ENCODE measurements around the gene ENO1. TPM values are rescaled to one million over a fixed set of nuclear protein-coding genes. Genes with fewer than 3 reads are reported as not detected.

Gene ENO1
- total and polyA plus RNA-seq, 2 of the 4 experiments (the other 2 are of a cell fraction), result 2,125 to 3,643 TPM

DNA sequence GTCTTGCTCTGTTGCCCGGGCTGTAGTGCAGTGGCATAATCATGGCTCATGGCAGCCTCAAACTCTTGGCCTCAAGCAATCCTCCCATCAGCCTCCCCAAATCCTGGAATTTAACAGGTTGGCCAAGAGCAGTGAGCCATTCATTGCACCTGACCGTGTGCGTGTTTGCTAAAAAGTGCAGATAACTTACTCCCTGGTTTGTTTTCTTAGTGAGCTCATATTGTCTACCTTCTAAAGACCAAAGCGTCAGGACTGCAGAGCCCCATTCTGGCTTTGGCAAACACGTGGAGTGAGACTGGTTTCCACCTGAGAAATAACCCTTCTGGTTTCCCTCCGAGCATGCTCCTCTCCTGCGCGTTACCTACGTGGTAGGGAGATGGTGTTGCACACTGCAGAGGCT lies 35.0 kb upstream of the ENO1 start:
- H3K9me1 ChIP-seq (ENCODE audit: insufficient read depth, low read length), result no peaks in the 10 kb centered on the region
- H3K27ac ChIP-seq (ENCODE audit: insufficient read depth, low read length), result no peak overlapping the region
- no peak overlapping the region for H2BK15ac ChIP-seq (ENCODE audit: low read depth, low read length)
- H3K4ac ChIP-seq (ENCODE audit: low read depth, low read length), result no peak overlapping the region
- H2BK5ac ChIP-seq (ENCODE audit: low read depth, low read length, poor library complexity, severe bottlenecking), result no peak overlapping the region
- 78% methylated on average over 3 of the region's 9 CpGs; no CpG with 5 or more reads in 1 of the 2 experiments for WGBS, 2 experiments (ENCODE audit: extremely low coverage in 2 of 2, insufficient read length in 1 of 2)
- H4K20me1 ChIP-seq (ENCODE audit: insufficient read depth, low read length), result no peaks in the 10 kb centered on the region
- no TSS peak for BruUV-seq (replicated peaks)
- H2AK9ac ChIP-seq (replicated peaks; ENCODE audit: low read depth, low read length, poor library complexity), result no peak overlapping the region
- no peak for DNase-seq
- dilution Hi-C loops (cut with HindIII; ENCODE audit: low sequenced_read_pairs, unreplicated experiment), result no loop called here
- no peak overlapping the region for H2AFZ ChIP-seq (replicated peaks; ENCODE audit: low read length, poor library complexity)
- no peak overlapping the region for H4K5ac ChIP-seq (ENCODE audit: low read depth, low read length)
- H3K36me3 ChIP-seq (ENCODE audit: control insufficient read depth, insufficient read depth, low read length), result no peaks in the 10 kb centered on the region
- H2AK5ac ChIP-seq (ENCODE audit: low read depth, low read length), result no peak overlapping the region
- POLR2A ChIA-PET (ENCODE audit: unreplicated experiment), result no interaction called here
- TF ChIP-seq POLR2A (IDR thresholded peaks at IDR 0.05; ENCODE audit: low read depth, low read length), result no peak
- TF ChIP-seq, protein P1, sequence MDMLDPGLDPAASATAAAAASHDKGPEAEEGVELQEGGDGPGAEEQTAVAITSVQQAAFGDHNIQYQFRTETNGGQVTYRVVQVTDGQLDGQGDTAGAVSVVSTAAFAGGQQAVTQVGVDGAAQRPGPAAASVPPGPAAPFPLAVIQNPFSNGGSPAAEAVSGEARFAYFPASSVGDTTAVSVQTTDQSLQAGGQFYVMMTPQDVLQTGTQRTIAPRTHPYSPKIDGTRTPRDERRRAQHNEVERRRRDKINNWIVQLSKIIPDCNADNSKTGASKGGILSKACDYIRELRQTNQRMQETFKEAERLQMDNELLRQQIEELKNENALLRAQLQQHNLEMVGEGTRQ (IDR thresholded peaks at IDR 0.05; ENCODE audit: low read depth, low read length), result no peak
- no peak for TF ChIP-seq CEBPB (IDR thresholded peaks at IDR 0.05; ENCODE audit: low read depth, low read length)
- TF ChIP-seq MXI1 (IDR thresholded peaks at IDR 0.05; ENCODE audit: borderline replicate concordance, low read depth, low read length), result no peak
- TF ChIP-seq RAD21 (IDR thresholded peaks at IDR 0.05; ENCODE audit: low read length), result no peak
- no peak for TF ChIP-seq SMC3 (IDR thresholded peaks at IDR 0.05; ENCODE audit: low read depth, low read length)
- TF ChIP-seq, protein P2, sequence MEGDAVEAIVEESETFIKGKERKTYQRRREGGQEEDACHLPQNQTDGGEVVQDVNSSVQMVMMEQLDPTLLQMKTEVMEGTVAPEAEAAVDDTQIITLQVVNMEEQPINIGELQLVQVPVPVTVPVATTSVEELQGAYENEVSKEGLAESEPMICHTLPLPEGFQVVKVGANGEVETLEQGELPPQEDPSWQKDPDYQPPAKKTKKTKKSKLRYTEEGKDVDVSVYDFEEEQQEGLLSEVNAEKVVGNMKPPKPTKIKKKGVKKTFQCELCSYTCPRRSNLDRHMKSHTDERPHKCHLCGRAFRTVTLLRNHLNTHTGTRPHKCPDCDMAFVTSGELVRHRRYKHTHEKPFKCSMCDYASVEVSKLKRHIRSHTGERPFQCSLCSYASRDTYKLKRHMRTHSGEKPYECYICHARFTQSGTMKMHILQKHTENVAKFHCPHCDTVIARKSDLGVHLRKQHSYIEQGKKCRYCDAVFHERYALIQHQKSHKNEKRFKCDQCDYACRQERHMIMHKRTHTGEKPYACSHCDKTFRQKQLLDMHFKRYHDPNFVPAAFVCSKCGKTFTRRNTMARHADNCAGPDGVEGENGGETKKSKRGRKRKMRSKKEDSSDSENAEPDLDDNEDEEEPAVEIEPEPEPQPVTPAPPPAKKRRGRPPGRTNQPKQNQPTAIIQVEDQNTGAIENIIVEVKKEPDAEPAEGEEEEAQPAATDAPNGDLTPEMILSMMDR (conservative IDR thresholded peaks at IDR 0.05; ENCODE audit: low read depth, low read length), result no peak
- no peak for TF ChIP-seq FOS (IDR thresholded peaks at IDR 0.05; ENCODE audit: low read depth, low read length)
- no peak for TF ChIP-seq CHD1 (IDR thresholded peaks at IDR 0.05; ENCODE audit: low read depth, low read length)
- no peak for TF ChIP-seq BHLHE40 (IDR thresholded peaks at IDR 0.05; ENCODE audit: low read depth, low read length)
- no peak for TF ChIP-seq MAFK (IDR thresholded peaks at IDR 0.05; ENCODE audit: low read depth, low read length)
- no peak for TF ChIP-seq NFE2L2 (IDR thresholded peaks at IDR 0.05; ENCODE audit: low read depth, low read length)
- no peak for TF ChIP-seq MAZ (IDR thresholded peaks at IDR 0.05; ENCODE audit: borderline replicate concordance, low read depth, low read length)
- TF ChIP-seq, protein P3, sequence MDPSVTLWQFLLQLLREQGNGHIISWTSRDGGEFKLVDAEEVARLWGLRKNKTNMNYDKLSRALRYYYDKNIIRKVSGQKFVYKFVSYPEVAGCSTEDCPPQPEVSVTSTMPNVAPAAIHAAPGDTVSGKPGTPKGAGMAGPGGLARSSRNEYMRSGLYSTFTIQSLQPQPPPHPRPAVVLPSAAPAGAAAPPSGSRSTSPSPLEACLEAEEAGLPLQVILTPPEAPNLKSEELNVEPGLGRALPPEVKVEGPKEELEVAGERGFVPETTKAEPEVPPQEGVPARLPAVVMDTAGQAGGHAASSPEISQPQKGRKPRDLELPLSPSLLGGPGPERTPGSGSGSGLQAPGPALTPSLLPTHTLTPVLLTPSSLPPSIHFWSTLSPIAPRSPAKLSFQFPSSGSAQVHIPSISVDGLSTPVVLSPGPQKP (IDR thresholded peaks at IDR 0.05; ENCODE audit: borderline replicate concordance, low read depth, low read length), result no peak
- no peak for TF ChIP-seq RCOR1 (IDR thresholded peaks at IDR 0.05; ENCODE audit: insufficient replicate concordance, low read length)
- TF ChIP-seq RFX5 (IDR thresholded peaks at IDR 0.05; ENCODE audit: low read depth, low read length), result no peak
- no peak overlapping the region for H3K23ac ChIP-seq (ENCODE audit: low read depth, low read length)
- no peak overlapping the region for H4K8ac ChIP-seq (ENCODE audit: low read depth in 2 of 2, low read length in 2 of 2)
- no peak overlapping the region for H3K9ac ChIP-seq (ENCODE audit: low read depth, low read length)
- H3K4me2 ChIP-seq (ENCODE audit: low read depth, low read length), result no peak overlapping the region
- no peaks in the 10 kb centered on the region for H3K4me1 ChIP-seq (ENCODE audit: control insufficient read depth, insufficient read depth, low read length)
- no peak for ATAC-seq (ENCODE audit: low read depth)
- H3K14ac ChIP-seq (replicated peaks; ENCODE audit: low read depth, low read length), result no peak overlapping the region
- H3K18ac ChIP-seq (ENCODE audit: low read depth, low read length), result no peak overlapping the region
- intact Hi-C loops (cut with micrococcal nuclease), result no loop called here
- H3K4me3 ChIP-seq (ENCODE audit: insufficient read depth, low read depth, low read length), result no peak overlapping the region
- CTCF ChIA-PET, result interaction anchor here (2.6 kb wide), 1 partner anchor 91 kb away, joined by 11 read pairs; no protein-coding TSS in a partner anchor
- H3K79me1 ChIP-seq (ENCODE audit: low read depth in 1 of 2, low read length in 2 of 2), result no peaks in the 10 kb centered on the region
- H3K27me3 ChIP-seq (ENCODE audit: control insufficient read depth, insufficient read depth, low read length), result peaks cover 2% of the 10 kb centered on the region; the same call in 1 of the 2 replicates
- no peak overlapping the region for H2BK120ac ChIP-seq (ENCODE audit: low read depth, low read length)
- no peak overlapping the region for H2BK20ac ChIP-seq (ENCODE audit: low read depth, low read length)
- no peak overlapping the region for H3K56ac ChIP-seq (ENCODE audit: extremely low read depth, insufficient read depth, low read length)
- no peak overlapping the region for H4K91ac ChIP-seq (ENCODE audit: insufficient read depth, low read depth, low read length)
- H3K9me3 ChIP-seq (ENCODE audit: control insufficient read depth, insufficient read depth, low read length), result peaks cover 4% of the 10 kb centered on the region
- in situ Hi-C loops (cut with MboI; ENCODE audit: low sequenced_read_pairs), result loop anchor here (25.0 kb wide), 1 partner anchor 574 kb away; no protein-coding TSS in a partner anchor
